HG02763 (cell line): ENCODE results near the gene PALD1.
A peak's percentile ranks its signal among the peaks of the same experiment; 100 is the strongest.
"Not testable (repeated sequence)": the region's sequence is repeated elsewhere in the genome, so short reads cannot be mapped to it uniquely, and the experiment has no call there.

ENCODE experiments used
- ATAC-seq: cut with Tn5 transposase; IDR thresholded peaks from one replicate; pipeline ENCODE4 v1.9.1; 2021; ENCODE audit warnings: mild to moderate bottlenecking, moderate library complexity; ENCODE audit not compliant: unreplicated experiment

The PALD1 gene

GRCh38 chr10:70481831-70482530, 3.4 kb downstream of the PALD1 start:
- no peak for ATAC-seq

- ATAC-seq: no peak
Measured at GRCh38 chr10:70482982-70483760, 4.6 kb downstream of the PALD1 start.

GRCh38 chr10:70483872-70484271, 5.3 kb downstream of the PALD1 start:
- not testable (repeated sequence) for ATAC-seq

GRCh38 chr10:70487824-70488223, 9.3 kb downstream of the PALD1 start:
- ATAC-seq: no peak

- ATAC-seq: no peak
Measured at GRCh38 chr10:70490142-70490541, 11.6 kb downstream of the PALD1 start.

- no peak for ATAC-seq
Measured at GRCh38 chr10:70491614-70492013, 13.0 kb downstream of the PALD1 start.

- ATAC-seq: no peak
Measured at GRCh38 chr10:70492786-70493659, 14.5 kb downstream of the PALD1 start.

GRCh38 chr10:70493660-70494234, 15.2 kb downstream of the PALD1 start:
- peak; percentile 65 for ATAC-seq

- no peak for ATAC-seq
Measured at GRCh38 chr10:70494536-70494935, 16.0 kb downstream of the PALD1 start.

GRCh38 chr10:70494966-70495365, 16.4 kb downstream of the PALD1 start:
- no peak for ATAC-seq

GRCh38 chr10:70495691-70496261, 17.2 kb downstream of the PALD1 start:
- no peak for ATAC-seq

- ATAC-seq: no peak
Measured at GRCh38 chr10:70496341-70497119, 18.0 kb downstream of the PALD1 start.

GRCh38 chr10:70497120-70497545, 18.6 kb downstream of the PALD1 start:
- no peak for ATAC-seq

- ATAC-seq: no peak
Measured at GRCh38 chr10:70498970-70499835, 20.6 kb downstream of the PALD1 start.

- no peak for ATAC-seq
Measured at GRCh38 chr10:70499836-70500167, 21.2 kb downstream of the PALD1 start.

GRCh38 chr10:70500368-70500767, 21.8 kb downstream of the PALD1 start:
- ATAC-seq: no peak

GRCh38 chr10:70500812-70501301, 22.3 kb downstream of the PALD1 start:
- ATAC-seq: no peak

- ATAC-seq: no peak
Measured at GRCh38 chr10:70502406-70502805, 23.8 kb downstream of the PALD1 start.

GRCh38 chr10:70503776-70504175, 25.2 kb downstream of the PALD1 start:
- no peak for ATAC-seq
